ENCODE data around the gene ARHGEF16. TPM values are rescaled to one million over a fixed set of nuclear protein-coding genes. Genes with fewer than 3 reads are reported as not detected.

The ARHGEF16 gene
- polyA plus RNA-seq, 1 experiment, result not detected

DNA sequence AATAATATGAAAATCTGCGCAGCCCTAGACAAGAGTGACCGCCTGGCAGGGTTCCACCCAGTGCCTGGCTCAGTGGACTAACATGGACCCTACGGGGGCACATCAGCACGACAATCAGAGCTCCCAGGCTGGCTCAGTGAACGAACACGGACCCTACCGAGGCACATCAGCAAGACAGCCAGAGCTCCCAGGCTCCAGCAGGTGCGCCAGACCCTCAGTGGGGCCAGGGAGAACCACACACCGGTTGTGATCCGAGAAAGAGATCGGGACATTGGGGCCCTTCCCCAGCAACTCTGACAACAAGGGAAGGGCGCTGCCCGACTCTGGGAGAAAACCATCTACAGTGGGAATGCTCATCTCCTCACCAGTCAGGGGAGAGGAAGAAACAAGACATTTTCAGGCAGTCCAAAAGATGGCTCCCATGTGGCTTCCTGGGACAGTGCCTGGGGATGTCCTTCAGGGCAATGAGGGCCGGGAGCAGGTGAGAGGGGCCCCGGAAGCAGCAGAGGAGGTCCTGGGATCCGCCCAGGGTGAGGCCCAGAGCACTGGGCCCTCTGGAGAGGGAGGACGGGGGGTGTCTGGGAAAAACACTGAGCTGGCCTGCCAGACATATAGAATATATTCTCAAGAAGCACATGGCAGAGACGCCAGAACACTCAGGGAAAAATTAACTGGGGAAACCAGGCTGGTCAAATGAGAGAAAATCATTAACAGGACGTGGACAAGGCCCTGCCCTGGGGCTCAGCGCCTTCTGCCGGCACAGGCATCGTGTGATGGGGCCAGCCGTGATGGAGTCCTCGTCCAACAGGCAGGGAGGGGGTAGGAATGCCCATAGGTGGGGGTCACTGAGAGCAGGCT lies 4.8 kb downstream of the ARHGEF16 start:
- CTCF ChIA-PET, result interaction anchor here (1.0 to 1.6 kb wide), 2 partner anchors 13 to 32 kb away, joined by 4 to 5 read pairs; no protein-coding TSS in a partner anchor
- no peak for DNase-seq (ENCODE audit: low read depth, low spot score)
- TF ChIP-seq CTCF (IDR thresholded peaks at IDR 0.05; ENCODE audit: low read depth, low read length), result no peak
- H3K9me3 ChIP-seq (ENCODE audit: control insufficient read depth, insufficient read depth, low read length), result no peaks in the 10 kb centered on the region; the same call in 1 of the 2 replicates
- POLR2A ChIA-PET, result no interaction called here
- no peak overlapping the region for H3K27ac ChIP-seq (ENCODE audit: low read depth, low read length)
- H3K27me3 ChIP-seq (ENCODE audit: control insufficient read depth, insufficient read depth, low read length), result peaks cover 23% of the 10 kb centered on the region
- no peak overlapping the region for H3K4me3 ChIP-seq (ENCODE audit: low read depth, low read length)

GRCh38 chr1:3459940-3460671 lies 5.6 kb downstream of the ARHGEF16 start:
- ChIA-PET POLR2A (no interaction called here), CTCF (interaction anchor here (1.0 to 1.6 kb wide), 2 partner anchors 12 to 31 kb away, joined by 4 to 5 read pairs; no protein-coding TSS in a partner anchor)

DNA sequence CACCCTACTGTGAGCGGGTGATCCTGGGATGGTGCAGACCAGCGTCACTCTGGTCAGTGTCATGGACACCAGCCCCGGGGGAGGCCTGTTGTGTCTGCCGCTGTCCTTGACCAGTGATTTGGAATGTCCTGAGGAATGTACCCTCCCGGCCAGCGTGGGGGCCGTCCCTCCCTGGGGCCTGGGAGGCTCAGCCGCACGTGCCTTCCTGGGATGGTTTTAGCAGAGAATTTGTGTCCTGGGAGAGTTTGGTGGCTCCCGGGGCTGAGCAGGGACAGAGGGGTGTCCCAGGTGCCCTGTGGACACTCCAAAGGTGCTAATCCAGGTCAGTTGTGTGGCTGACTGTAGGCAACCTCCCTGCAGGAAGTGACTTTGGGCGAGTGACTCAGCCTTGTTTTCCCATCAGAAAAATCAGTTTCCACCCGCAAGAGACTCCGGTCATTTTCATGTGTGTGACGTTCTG lies 6.2 kb downstream of the ARHGEF16 start:
- Histone ChIP-seq H3K27me3 (ENCODE audit: control insufficient read depth, insufficient read depth, low read length) (peaks cover 16% of the 10 kb centered on the region), H3K9me3 (ENCODE audit: control insufficient read depth, insufficient read depth, low read length) (no peaks in the 10 kb centered on the region; the same call in 1 of the 2 replicates), H3K27ac (ENCODE audit: low read depth, low read length) (no peak overlapping the region), H3K4me3 (ENCODE audit: low read depth, low read length) (no peak overlapping the region)
- TF ChIP-seq CTCF (IDR thresholded peaks at IDR 0.05; ENCODE audit: low read depth, low read length), result no peak
- no peak for DNase-seq (ENCODE audit: low read depth, low spot score)
- ChIA-PET POLR2A (no interaction called here), CTCF (interaction anchor here (6.3 kb wide), 1 partner anchor 8 kb away, joined by 28 read pairs; no protein-coding TSS in a partner anchor)

More at GRCh38 chr1:3459940-3460671, 5.6 kb downstream of the ARHGEF16 start:
- no peak for DNase-seq (ENCODE audit: low read depth, low spot score)
- TF ChIP-seq CTCF (IDR thresholded peaks at IDR 0.05; ENCODE audit: low read depth, low read length), result no peak
- Histone ChIP-seq H3K27ac (ENCODE audit: low read depth, low read length) (no peak overlapping the region), H3K4me3 (ENCODE audit: low read depth, low read length) (no peak overlapping the region), H3K9me3 (ENCODE audit: control insufficient read depth, insufficient read depth, low read length) (no peaks in the 10 kb centered on the region; the same call in 1 of the 2 replicates), H3K27me3 (ENCODE audit: control insufficient read depth, insufficient read depth, low read length) (peaks cover 20% of the 10 kb centered on the region)

DNA sequence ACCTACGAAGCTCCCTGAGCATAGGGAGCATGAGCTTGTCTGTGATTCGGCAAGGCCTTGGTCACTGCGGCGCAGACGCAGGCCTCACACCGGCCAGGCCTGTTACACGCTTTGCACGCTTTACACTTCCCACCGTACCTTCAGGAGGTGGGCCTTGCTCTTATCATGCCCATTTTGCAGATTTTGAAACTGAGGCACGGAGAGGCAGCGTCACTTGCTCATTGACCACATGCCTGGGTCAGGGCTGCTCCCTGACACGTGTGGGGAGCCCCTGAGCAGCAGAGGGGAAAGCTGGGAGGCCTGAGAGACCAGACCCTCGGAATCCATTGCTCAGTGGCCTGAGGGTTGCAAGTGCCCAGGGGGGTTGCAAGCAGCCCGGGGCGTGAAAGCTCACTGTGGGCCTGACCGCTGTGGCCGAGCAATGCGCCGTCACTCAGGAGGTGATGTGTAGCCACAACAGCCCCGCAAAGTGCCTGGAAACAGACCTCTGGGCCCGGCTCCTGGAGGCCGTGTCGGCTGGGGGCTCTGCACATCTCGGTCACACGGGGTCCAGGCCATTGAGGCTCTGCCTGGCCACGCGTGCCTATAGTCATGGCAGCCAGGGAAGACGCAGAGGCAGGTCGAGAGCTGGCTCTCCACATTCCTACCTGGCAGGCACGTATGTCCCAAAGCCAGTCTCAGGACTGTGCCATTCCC lies 6.9 kb downstream of the ARHGEF16 start:
- H3K27ac ChIP-seq (ENCODE audit: low read depth, low read length), result no peak overlapping the region

More for the DNA sequence above, 6.9 kb downstream of the ARHGEF16 start:
- Histone ChIP-seq H3K4me3 (ENCODE audit: low read depth, low read length) (no peak overlapping the region), H3K9me3 (ENCODE audit: control insufficient read depth, insufficient read depth, low read length) (no peaks in the 10 kb centered on the region; the same call in 1 of the 2 replicates), H3K27me3 (ENCODE audit: control insufficient read depth, insufficient read depth, low read length) (peaks cover 14% of the 10 kb centered on the region)
- TF ChIP-seq CTCF (IDR thresholded peaks at IDR 0.05; ENCODE audit: low read depth, low read length), result no peak
- ChIA-PET CTCF (interaction anchor here (6.3 kb wide), 1 partner anchor 9 kb away, joined by 28 read pairs; no protein-coding TSS in a partner anchor), POLR2A (no interaction called here)
- no peak for DNase-seq (ENCODE audit: low read depth, low spot score)
